NCI-H2196 (cell line): ENCODE data around the gene FSTL3.
"Not testable (repeated sequence)": the region's sequence is repeated elsewhere in the genome, so short reads cannot be mapped to it uniquely, and the experiment has no call there.

ENCODE experiments used
- DNase-seq: peaks from one replicate; lab custom pipeline; 2025; ENCODE audit not compliant: unreplicated experiment; lab: John Stamatoyannopoulos, UW

FSTL3 gene

GRCh38 chr19:681029-682019, 5.1 kb downstream of the FSTL3 start:
- DNase-seq, result peak; percentile 92

GRCh38 chr19:682678-683320, 6.6 kb downstream of the FSTL3 start:
- no peak for DNase-seq

- no peak for DNase-seq
Observed at GRCh38 chr19:685454-685931, 9.3 kb downstream of the FSTL3 start.

GRCh38 chr19:686589-687297, 10.6 kb downstream of the FSTL3 start:
- no peak for DNase-seq

- no peak for DNase-seq
Observed at GRCh38 chr19:687569-688166, 11.5 kb downstream of the FSTL3 start.

GRCh38 chr19:688214-688613, 12.0 kb downstream of the FSTL3 start:
- no peak for DNase-seq

GRCh38 chr19:688992-689391, 12.8 kb downstream of the FSTL3 start:
- DNase-seq, result no peak

GRCh38 chr19:690203-690602, 14.0 kb downstream of the FSTL3 start:
- DNase-seq, result no peak

- DNase-seq, result no peak
Observed at GRCh38 chr19:694481-695351, 18.5 kb downstream of the FSTL3 start.

GRCh38 chr19:695352-695949, 19.3 kb downstream of the FSTL3 start, which contains the start of gene PRSS57:
TSS of gene PRSS57 (minus strand) at chr19:695452. CDS start at chr19:695430, 22 bp downstream.
- DNase-seq, result no peak

GRCh38 chr19:698529-698928, 22.3 kb downstream of the FSTL3 start:
- DNase-seq, result not testable (repeated sequence)

- DNase-seq, result not testable (repeated sequence)
Observed at GRCh38 chr19:699885-700284, 23.7 kb downstream of the FSTL3 start.

- DNase-seq, result not testable (repeated sequence)
Observed at GRCh38 chr19:702847-703246, 26.7 kb downstream of the FSTL3 start.

GRCh38 chr19:703329-703650, 27.1 kb downstream of the FSTL3 start:
- DNase-seq, result no peak

GRCh38 chr19:703651-704446, 27.7 kb downstream of the FSTL3 start:
- DNase-seq, result peak; percentile 78

- no peak for DNase-seq
Observed at GRCh38 chr19:704447-704741, 28.2 kb downstream of the FSTL3 start.

GRCh38 chr19:708154-709143, 32.3 kb downstream of the FSTL3 start, which contains the start of gene PALM:
TSS of gene PALM (plus strand) at chr19:708935. CDS start at chr19:709147, 212 bp downstream.
- DNase-seq, result peak; percentile 58
